CD4-positive, CD25-positive, alpha-beta regulatory T cell (primary cell): ENCODE data around the gene TMEM62. TPM values are rescaled to one million over a fixed set of nuclear protein-coding genes. Genes with fewer than 3 reads are reported as not detected.

ENCODE experiments used
- ATAC-seq, 2 donors: fragments of 150-1000 bp; cut with Tn5 transposase; one replicate each; pipeline ENCODE4 v1.10.0; 2021; ENCODE audit warnings: low read depth in 2 of 2, moderate number of reproducible peaks in 2 of 2, moderate library complexity in 1 of 2
- DNase-seq, 3 donors: peaks; one replicate each; pipeline versions ENCODE4 v3.0.0 to v3.0.0-alpha.2; 2012 to 2022; ENCODE audit warnings: mixed read lengths in 1 of 3
- H3K27ac ChIP-seq: one replicate; pipeline ENCODE4 v1.7.0; 2013; ENCODE audit warnings: mild to moderate bottlenecking, low read length; ENCODE audit not compliant: insufficient read depth, poor library complexity, severe bottlenecking
- H3K27me3 ChIP-seq: one replicate; pipeline ENCODE4 v1.7.0; 2013; ENCODE audit warnings: low read length; ENCODE audit not compliant: control insufficient read depth, insufficient read depth
- H3K36me3 ChIP-seq: one replicate; pipeline ENCODE4 v1.7.0; 2013; ENCODE audit warnings: mild to moderate bottlenecking, low read length, moderate library complexity; ENCODE audit not compliant: control insufficient read depth, insufficient read depth
- H3K4me1 ChIP-seq: 2 replicates; pipeline ENCODE4 v1.7.0; 2013; ENCODE audit warnings: mild to moderate bottlenecking, low read length; ENCODE audit not compliant: insufficient read depth, control insufficient read depth, poor library complexity, severe bottlenecking
- H3K4me3 ChIP-seq: one replicate; pipeline ENCODE4 v1.7.0; 2013; ENCODE audit warnings: low read depth, mild to moderate bottlenecking, low read length, moderate library complexity
- H3K9me3 ChIP-seq, 2 experiments: 1 replicate in 1 of 2; 2 replicates in 1 of 2; pipeline ENCODE4 v1.7.0; 2013; ENCODE audit warnings: low read length in 2 of 2, mild to moderate bottlenecking in 1 of 2, moderate library complexity in 1 of 2; ENCODE audit not compliant: control insufficient read depth in 2 of 2
- H3K27ac Mint-ChIP-seq, 3 donors: one replicate each; pipeline ENCODE4 v1.8.0; 2020 to 2022; ENCODE audit warnings: mild to moderate bottlenecking in 3 of 3, mixed read lengths in 3 of 3, moderate library complexity in 2 of 3
- H3K27me3 Mint-ChIP-seq: one replicate; pipeline ENCODE4 v1.8.0; 2022; ENCODE audit warnings: mild to moderate bottlenecking, mixed read lengths
- H3K36me3 Mint-ChIP-seq: one replicate; pipeline ENCODE4 v1.8.0; 2020; ENCODE audit warnings: mixed read lengths
- H3K4me1 Mint-ChIP-seq, 4 donors: one replicate each; pipeline ENCODE4 v1.8.0; 2020 to 2022; ENCODE audit warnings: mixed read lengths in 4 of 4, mild to moderate bottlenecking in 1 of 4
- H3K4me3 Mint-ChIP-seq, 4 donors: one replicate each; pipeline ENCODE4 v1.8.0; 2020 to 2022; ENCODE audit warnings: mild to moderate bottlenecking in 4 of 4, mixed read lengths in 4 of 4, moderate library complexity in 3 of 4
- H3K9me3 Mint-ChIP-seq, 7 donors: one replicate each; pipeline ENCODE4 v1.8.0; 2020 to 2022; ENCODE audit warnings: mixed read lengths in 7 of 7, mild to moderate bottlenecking in 3 of 7, moderate library complexity in 2 of 7
- polyA plus RNA-seq, 4 donors: library from polyadenylated mRNA; unstranded; fragments of 300-500 nt; fragmentation: Illumina TruSeq; gene quantifications; one replicate each; pipeline ENCODE4 v1.2.3, GENCODE V29; 2021
- total RNA-seq: library from RNA; stranded (reverse); gene quantifications from one replicate; pipeline ENCODE4 v1.2.3, GENCODE V29; 2022

Gene TMEM62
- total and polyA plus RNA-seq, 5 donors from 2014 or later: 11.4 to 30.0 (median 15.6) TPM

DNA sequence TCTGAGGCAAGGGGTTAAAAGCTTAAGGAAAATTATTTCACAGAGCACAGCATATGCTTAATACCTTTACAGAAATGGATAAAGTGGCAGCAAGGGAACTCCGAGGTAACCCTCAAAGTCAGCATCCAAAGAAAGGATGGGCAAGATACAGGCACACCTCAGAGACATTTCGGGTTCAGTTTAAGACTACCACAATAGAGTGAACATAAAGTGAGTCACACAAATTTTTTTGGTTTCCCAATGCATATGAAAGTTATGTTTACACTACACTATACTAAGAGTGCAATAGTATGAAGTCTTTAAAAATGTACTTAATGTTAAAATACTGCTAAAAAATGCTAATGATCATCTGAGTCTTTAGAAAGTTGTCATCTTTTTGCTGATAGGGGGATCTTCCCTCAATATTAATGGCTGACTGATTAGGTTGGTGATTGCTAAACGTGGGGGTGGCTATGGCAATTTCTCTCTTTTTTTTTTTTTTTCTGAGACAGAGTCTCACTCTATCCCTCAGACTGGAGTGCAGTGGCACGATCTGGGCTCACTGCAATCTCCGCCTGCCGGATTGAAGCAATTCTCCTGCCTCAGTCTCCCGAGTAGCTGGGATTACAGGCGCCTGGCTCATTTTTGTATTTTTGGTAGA is 37.6 kb upstream of the TMEM62 start:
- no peaks in the 10 kb centered on the region for H3K9me3 Mint-ChIP-seq
- H3K27me3 ChIP-seq: no peaks in the 10 kb centered on the region
- no peak overlapping the region for H3K4me3 ChIP-seq
- no peaks in the 10 kb centered on the region for H3K27me3 Mint-ChIP-seq
- H3K4me1 ChIP-seq: peaks cover under 1% of the 10 kb centered on the region
- H3K9me3 ChIP-seq: no peaks in the 10 kb centered on the region
- no peak overlapping the region for H3K27ac Mint-ChIP-seq
- peaks cover 43% of the 10 kb centered on the region for H3K36me3 Mint-ChIP-seq
- H3K4me1 Mint-ChIP-seq: peaks cover 33 to 72% (median 56%) of the 10 kb centered on the region in 4 donors
- ATAC-seq (no peak), DNase-seq (no peak)
- H3K27ac ChIP-seq: no peak overlapping the region
- no peak overlapping the region for H3K4me3 Mint-ChIP-seq
- peaks cover 17% of the 10 kb centered on the region for H3K36me3 ChIP-seq

DNA sequence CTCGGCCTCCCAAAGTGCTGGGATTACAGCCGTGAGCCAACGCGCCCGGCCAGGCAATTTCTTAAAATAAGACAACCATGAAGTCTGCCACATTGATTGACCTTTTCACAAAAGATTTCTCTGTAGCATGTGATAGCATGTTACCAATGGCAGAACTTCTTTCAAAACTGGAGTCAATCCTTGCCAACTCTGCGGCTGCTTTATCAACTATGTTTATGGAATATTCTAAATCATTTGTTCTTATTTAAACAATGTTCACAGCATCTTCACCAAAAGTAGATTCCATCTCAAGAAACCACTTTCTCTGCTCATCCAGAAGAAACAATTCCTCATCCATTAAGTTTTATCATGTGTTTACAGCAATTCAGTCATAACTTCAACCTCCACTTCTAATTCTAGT is 37.0 kb upstream of the TMEM62 start:
- H3K27ac ChIP-seq: no peak overlapping the region
- no peak overlapping the region for H3K4me3 ChIP-seq
- no peak for DNase-seq
- Mint-ChIP-seq H3K27ac (peak overlapping the region in 1 of 3 donors; percentile 22), H3K4me3 (no peak overlapping the region), H3K4me1 (peaks cover 37 to 77% (median 62%) of the 10 kb centered on the region in 4 donors), H3K27me3 (no peaks in the 10 kb centered on the region), H3K36me3 (peaks cover 49% of the 10 kb centered on the region), H3K9me3 (peaks cover 0 to 1% (median 0%) of the 10 kb centered on the region in 7 donors)
- H3K4me1 ChIP-seq: peaks cover 7% of the 10 kb centered on the region
- H3K9me3 ChIP-seq: no peaks in the 10 kb centered on the region
- H3K36me3 ChIP-seq: peaks cover 21% of the 10 kb centered on the region
- ATAC-seq: no peak
- H3K27me3 ChIP-seq: no peaks in the 10 kb centered on the region

DNA sequence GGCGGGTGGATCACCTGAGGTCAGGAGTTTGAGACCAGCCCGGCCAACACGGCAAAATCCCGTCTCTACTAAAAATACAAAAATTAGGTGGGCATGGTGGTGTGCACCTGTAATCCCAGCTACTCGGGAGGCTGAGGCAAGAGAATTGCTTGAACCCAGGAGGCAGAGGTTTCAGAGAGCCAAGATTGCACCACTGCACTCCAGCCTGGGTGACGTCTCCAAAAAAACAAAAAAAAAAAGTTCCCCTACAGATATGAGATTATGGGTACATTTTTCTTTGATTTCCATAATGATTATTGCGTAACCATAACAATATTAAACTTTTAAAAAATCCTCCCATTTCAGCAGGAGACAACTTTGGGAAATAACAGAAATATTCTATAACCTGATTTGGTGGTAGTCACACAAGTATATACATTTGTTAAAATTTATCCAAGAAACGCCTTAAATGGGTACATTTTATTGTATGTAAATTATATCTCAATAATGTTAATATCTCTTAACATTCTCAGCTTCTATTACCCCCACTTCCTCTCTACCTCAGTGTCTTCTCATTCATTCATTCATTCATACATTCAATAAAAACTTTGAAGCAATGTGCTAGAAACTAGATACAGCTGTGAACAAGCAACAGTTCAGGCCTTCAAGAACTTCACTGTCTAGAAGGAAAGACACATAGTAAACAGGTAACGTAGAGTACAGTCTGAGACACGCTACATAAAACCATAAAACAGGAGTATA is 34.1 kb upstream of the TMEM62 start:
- Histone ChIP-seq H3K27ac (no peak overlapping the region), H3K4me1 (peaks cover 15% of the 10 kb centered on the region), H3K27me3 (no peaks in the 10 kb centered on the region), H3K9me3 (no peaks in the 10 kb centered on the region), H3K36me3 (peaks cover 19% of the 10 kb centered on the region), H3K4me3 (no peak overlapping the region)
- Mint-ChIP-seq H3K27me3 (no peaks in the 10 kb centered on the region), H3K27ac (no peak overlapping the region), H3K36me3 (peaks cover 48% of the 10 kb centered on the region), H3K4me3 (peak overlapping the region in 1 of 4 donors; percentile 26), H3K9me3 (peaks cover 0 to 1% (median 0%) of the 10 kb centered on the region in 7 donors), H3K4me1 (peaks cover 53 to 90% (median 74%) of the 10 kb centered on the region in 4 donors)
- DNase-seq: no peak
- no peak for ATAC-seq

DNA sequence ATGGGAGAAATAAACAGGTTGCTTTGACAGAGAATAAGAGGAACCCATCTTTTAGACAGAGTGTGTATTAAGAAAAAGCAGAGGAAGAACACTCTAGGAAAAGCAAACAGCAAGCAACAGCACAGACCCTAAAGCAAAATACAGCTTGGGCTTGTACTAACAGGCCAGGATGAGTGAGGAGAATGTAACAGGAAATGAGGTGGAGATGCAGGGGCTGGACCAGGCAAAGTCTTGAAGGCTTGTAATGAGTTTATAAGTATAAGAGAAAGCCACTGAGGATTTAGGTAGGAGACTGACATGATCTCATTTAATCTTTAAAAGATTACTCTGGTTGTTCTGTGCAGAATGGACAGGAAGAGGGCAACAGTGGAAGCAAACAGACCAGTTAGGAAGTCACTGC is 32.4 kb upstream of the TMEM62 start:
- Mint-ChIP-seq H3K4me1 (peaks cover 43 to 86% (median 69%) of the 10 kb centered on the region in 4 donors), H3K27ac (peak overlapping the region; percentile 4 to 85 (median 14)), H3K27me3 (no peaks in the 10 kb centered on the region), H3K9me3 (peaks cover 0 to 1% (median 0%) of the 10 kb centered on the region in 7 donors), H3K4me3 (peak overlapping the region in 2 of 4 donors; percentile 54 to 65), H3K36me3 (peaks cover 38% of the 10 kb centered on the region)
- H3K4me1 ChIP-seq: peaks cover 26% of the 10 kb centered on the region
- no peaks in the 10 kb centered on the region for H3K9me3 ChIP-seq
- ATAC-seq (no peak), DNase-seq (no peak)
- no peak overlapping the region for H3K27ac ChIP-seq
- H3K27me3 ChIP-seq: no peaks in the 10 kb centered on the region
- H3K4me3 ChIP-seq: no peak overlapping the region
- peaks cover 19% of the 10 kb centered on the region for H3K36me3 ChIP-seq

DNA sequence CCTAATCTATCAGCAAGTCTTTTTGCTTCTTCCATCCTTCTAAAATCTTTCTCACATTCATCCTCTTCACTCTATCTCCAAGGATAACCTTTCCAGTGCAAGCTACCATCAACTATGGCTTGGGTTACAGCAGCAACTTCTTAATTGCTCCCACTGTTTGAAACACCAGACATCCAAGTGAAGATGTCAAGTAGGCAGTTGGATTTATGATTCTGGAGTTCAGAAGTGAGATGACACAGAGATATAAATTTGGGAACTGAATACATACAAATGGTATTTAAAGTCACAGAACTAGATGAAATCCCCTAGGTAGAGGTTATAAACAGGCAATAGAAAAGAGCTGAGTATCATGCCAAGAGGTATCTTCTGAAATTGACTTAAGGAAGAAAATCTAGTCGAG is 31.2 kb upstream of the TMEM62 start:
- Histone ChIP-seq H3K27me3 (no peaks in the 10 kb centered on the region), H3K4me3 (no peak overlapping the region), H3K27ac (no peak overlapping the region), H3K4me1 (peaks cover 31% of the 10 kb centered on the region), H3K36me3 (peaks cover 13% of the 10 kb centered on the region), H3K9me3 (no peaks in the 10 kb centered on the region)
- DNase-seq: no peak
- Mint-ChIP-seq H3K27me3 (no peaks in the 10 kb centered on the region), H3K4me1 (peaks cover 43 to 83% (median 67%) of the 10 kb centered on the region in 4 donors), H3K27ac (peak overlapping the region in 2 of 3 donors; percentile 21 to 83), H3K4me3 (peak overlapping the region in 3 of 4 donors; percentile 26 to 63 (median 45)), H3K36me3 (peaks cover 33% of the 10 kb centered on the region), H3K9me3 (peaks cover 0 to 1% (median 0%) of the 10 kb centered on the region in 7 donors)
- no peak for ATAC-seq

DNA sequence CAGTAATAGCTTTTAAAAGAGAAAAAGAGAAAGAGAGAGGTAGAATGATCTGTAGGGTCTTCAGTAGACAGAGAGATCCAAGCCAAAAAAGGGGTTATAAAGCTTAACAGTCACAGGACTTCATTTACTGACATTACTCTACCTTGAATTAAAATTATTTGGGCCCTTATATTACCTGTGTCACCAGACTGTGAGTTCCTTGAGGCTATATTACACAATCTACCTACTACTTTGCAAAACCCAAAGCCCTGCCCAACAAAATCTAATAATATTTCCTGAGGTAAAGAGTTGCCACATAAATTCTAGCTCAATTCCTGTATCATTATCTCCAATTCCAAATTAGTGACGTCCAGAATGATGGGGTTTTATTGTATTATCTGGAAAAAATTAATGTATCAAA is 29.5 kb upstream of the TMEM62 start:
- no peaks in the 10 kb centered on the region for H3K9me3 ChIP-seq
- H3K4me3 ChIP-seq: peak overlapping the region; percentile 98
- Mint-ChIP-seq H3K27ac (peak overlapping the region in 2 of 3 donors; percentile 3 to 77), H3K9me3 (peaks cover 0 to 1% (median 0%) of the 10 kb centered on the region in 7 donors), H3K4me1 (peaks cover 38 to 67% (median 57%) of the 10 kb centered on the region in 4 donors), H3K36me3 (peaks cover 27% of the 10 kb centered on the region), H3K27me3 (peaks cover 4% of the 10 kb centered on the region), H3K4me3 (peak overlapping the region; percentile 64 to 77 (median 70))
- H3K27me3 ChIP-seq: no peaks in the 10 kb centered on the region
- DNase-seq (no peak), ATAC-seq (no peak)
- H3K27ac ChIP-seq: no peak overlapping the region
- H3K4me1 ChIP-seq: peaks cover 31% of the 10 kb centered on the region
- H3K36me3 ChIP-seq: peaks cover 13% of the 10 kb centered on the region

DNA sequence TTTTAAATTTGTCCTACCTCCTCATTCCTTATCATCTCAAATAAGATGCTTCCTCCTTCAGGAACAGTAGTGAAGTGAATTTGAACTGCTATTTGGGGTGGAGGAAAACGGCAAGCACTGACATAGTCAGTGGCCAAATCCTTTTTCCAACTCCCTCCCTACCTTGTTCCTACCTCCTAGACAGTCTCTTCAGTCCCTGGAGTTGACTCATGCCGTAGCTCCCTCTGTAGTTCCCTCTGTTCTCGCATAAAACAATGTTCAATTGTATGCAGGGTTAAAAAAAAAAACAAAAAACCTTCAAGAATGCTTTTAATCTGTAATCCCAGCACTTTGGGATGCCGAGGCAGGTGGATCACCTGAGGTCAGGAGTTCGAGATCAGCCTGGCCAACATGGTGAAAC is 29.0 kb upstream of the TMEM62 start:
- no peaks in the 10 kb centered on the region for H3K9me3 ChIP-seq
- H3K36me3 ChIP-seq: peaks cover 13% of the 10 kb centered on the region
- no peaks in the 10 kb centered on the region for H3K27me3 ChIP-seq
- DNase-seq: no peak
- H3K27ac ChIP-seq: no peak overlapping the region
- H3K4me3 ChIP-seq: peak overlapping the region; percentile 98
- peaks cover 37 to 66% (median 56%) of the 10 kb centered on the region in 4 donors for H3K4me1 Mint-ChIP-seq
- H3K36me3 Mint-ChIP-seq: peaks cover 27% of the 10 kb centered on the region
- H3K27me3 Mint-ChIP-seq: peaks cover 4% of the 10 kb centered on the region
- peaks cover 31% of the 10 kb centered on the region for H3K4me1 ChIP-seq
- ATAC-seq: no peak
- H3K4me3 Mint-ChIP-seq: peak overlapping the region; percentile 38 to 77 (median 70)
- H3K9me3 Mint-ChIP-seq: peaks cover 0 to 1% (median 0%) of the 10 kb centered on the region in 7 donors
- peak overlapping the region in 2 of 3 donors; percentile 59 to 77 for H3K27ac Mint-ChIP-seq
